Peyer's patch (tissue), 4 donors: ENCODE measurements around the gene ZMAT5.

Source experiments
- POLR2A ChIP-seq, 2 donors: fragments of 450-650 bp; IDR thresholded peaks; one replicate each; pipeline ENCODE4 v1.5.1; 2017; ENCODE audit warnings: antibody characterized with exemption in 2 of 2, mild to moderate bottlenecking in 2 of 2, moderate library complexity in 2 of 2
- TF ChIP-seq, protein P1 (sequence below), 6 experiments: fragments of 450-650 bp in 4 of 6; fragments of 200-600 bp in 2 of 6; sonication (generic) in 1 of 6; IDR thresholded peaks; one replicate each; pipeline ENCODE4 v1.5.1; 2017 to 2019; ENCODE audit warnings: antibody characterized with exemption in 6 of 6, mild to moderate bottlenecking in 3 of 6, moderate library complexity in 1 of 6

DNA sequence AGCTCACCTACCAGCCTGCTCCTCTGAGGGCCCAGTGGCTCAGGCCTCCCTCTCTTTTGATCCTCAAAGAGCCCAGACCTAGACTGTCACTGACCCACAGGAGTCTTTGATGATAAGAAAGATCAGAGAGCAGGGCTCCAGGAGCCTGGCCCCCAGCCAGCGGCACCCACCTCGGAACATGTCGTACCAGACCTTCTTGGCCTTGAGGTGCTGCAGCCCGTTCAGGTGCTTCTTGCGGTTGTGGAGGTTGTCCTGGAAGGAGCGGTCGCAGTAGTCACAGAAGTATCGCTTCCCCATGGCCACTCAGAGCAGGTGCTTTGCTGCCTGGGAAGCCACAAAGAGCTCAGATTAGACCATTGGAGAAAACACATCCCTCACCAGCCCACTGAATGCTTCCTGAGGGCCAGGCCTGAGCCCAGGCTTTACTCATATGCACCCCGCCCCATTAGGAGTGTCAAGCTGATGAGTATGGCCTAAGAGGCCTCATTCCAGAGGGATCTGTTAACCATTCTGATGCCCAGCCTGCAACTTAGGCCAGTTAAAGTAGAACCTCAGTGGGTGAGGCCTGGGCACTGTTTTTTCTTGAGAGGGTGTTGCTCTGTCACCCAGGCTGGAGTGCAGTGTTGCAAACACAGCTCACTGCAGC is 18.4 kb downstream of the ZMAT5 start:
- TF ChIP-seq, protein P1, sequence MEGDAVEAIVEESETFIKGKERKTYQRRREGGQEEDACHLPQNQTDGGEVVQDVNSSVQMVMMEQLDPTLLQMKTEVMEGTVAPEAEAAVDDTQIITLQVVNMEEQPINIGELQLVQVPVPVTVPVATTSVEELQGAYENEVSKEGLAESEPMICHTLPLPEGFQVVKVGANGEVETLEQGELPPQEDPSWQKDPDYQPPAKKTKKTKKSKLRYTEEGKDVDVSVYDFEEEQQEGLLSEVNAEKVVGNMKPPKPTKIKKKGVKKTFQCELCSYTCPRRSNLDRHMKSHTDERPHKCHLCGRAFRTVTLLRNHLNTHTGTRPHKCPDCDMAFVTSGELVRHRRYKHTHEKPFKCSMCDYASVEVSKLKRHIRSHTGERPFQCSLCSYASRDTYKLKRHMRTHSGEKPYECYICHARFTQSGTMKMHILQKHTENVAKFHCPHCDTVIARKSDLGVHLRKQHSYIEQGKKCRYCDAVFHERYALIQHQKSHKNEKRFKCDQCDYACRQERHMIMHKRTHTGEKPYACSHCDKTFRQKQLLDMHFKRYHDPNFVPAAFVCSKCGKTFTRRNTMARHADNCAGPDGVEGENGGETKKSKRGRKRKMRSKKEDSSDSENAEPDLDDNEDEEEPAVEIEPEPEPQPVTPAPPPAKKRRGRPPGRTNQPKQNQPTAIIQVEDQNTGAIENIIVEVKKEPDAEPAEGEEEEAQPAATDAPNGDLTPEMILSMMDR (IDR thresholded peaks at IDR 0.05) = no peak
- no peak for TF ChIP-seq POLR2A (IDR thresholded peaks at IDR 0.05)
